GM06990 (cell line): Measurements from ENCODE around the gene EWSR1.

Source experiments
- DNase-seq: peaks from one replicate; pipeline ENCODE4 v3.0.0-alpha.2; 2011; ENCODE audit not compliant: insufficient read length; ENCODE audit errors: extremely low read depth
- H3K27me3 ChIP-seq: replicated peaks from 2 replicates; pipeline ENCODE4 v1.6.0; 2011; ENCODE audit warnings: low read length; ENCODE audit not compliant: control insufficient read depth, insufficient read depth
- H3K36me3 ChIP-seq: 2 replicates; pipeline ENCODE4 v1.5.1; 2011; ENCODE audit warnings: low read length; ENCODE audit not compliant: control insufficient read depth, insufficient read depth
- H3K4me3 ChIP-seq: replicated peaks from 2 replicates; pipeline ENCODE4 v1.5.1; 2011; ENCODE audit warnings: low read depth, mild to moderate bottlenecking, control low read depth, low read length
- TF ChIP-seq, protein P1 (sequence below): IDR thresholded peaks from 2 replicates; pipeline ENCODE4 v1.5.1; 2011; ENCODE audit warnings: low read length, control low read depth, mild to moderate bottlenecking, inconsistent platforms; ENCODE audit not compliant: insufficient read depth, poor library complexity, severe bottlenecking

EWSR1 gene

DNA sequence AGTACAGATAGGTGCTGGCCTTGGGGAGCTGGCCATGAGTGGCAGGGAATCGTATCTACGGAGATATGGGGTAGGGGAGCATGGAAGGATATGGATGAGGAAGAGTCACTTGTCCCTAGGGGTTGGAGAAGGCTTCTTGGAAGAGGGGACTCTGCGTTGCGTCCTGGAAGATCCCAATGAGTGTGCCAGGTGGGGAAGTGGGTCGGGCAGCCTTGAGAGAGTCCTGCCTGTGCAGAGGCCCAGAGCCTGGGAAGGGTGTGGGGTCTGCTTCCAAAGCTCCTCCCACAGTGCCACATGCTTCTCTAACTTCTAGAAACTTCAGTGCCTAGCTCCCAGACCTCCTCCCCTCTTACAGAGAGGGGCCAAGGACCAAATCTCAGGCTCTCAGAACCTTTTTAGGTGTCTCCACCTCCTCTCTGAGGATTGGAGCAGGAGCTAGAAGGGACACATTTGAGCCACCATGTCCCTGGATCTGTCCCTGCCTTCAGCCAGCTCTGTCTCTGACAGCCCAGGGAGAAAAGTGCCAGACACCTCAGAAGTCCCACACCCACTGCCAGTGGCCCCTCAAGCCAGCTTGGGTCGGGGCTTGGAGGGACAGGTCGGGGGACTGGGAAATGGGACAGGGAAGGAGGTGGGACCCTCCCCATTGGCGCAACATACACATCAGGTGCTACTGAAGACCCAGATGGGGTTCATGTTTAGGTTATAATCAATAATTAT is 11.3 kb upstream of the EWSR1 start:
- H3K36me3 ChIP-seq, result no peaks in the 10 kb centered on the region; the same call in 1 of the 2 replicates
- DNase-seq, result no peak
- no peaks in the 10 kb centered on the region for H3K27me3 ChIP-seq
- TF ChIP-seq, protein P1, sequence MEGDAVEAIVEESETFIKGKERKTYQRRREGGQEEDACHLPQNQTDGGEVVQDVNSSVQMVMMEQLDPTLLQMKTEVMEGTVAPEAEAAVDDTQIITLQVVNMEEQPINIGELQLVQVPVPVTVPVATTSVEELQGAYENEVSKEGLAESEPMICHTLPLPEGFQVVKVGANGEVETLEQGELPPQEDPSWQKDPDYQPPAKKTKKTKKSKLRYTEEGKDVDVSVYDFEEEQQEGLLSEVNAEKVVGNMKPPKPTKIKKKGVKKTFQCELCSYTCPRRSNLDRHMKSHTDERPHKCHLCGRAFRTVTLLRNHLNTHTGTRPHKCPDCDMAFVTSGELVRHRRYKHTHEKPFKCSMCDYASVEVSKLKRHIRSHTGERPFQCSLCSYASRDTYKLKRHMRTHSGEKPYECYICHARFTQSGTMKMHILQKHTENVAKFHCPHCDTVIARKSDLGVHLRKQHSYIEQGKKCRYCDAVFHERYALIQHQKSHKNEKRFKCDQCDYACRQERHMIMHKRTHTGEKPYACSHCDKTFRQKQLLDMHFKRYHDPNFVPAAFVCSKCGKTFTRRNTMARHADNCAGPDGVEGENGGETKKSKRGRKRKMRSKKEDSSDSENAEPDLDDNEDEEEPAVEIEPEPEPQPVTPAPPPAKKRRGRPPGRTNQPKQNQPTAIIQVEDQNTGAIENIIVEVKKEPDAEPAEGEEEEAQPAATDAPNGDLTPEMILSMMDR, result no peak
- H3K4me3 ChIP-seq, result no peak overlapping the region

DNA sequence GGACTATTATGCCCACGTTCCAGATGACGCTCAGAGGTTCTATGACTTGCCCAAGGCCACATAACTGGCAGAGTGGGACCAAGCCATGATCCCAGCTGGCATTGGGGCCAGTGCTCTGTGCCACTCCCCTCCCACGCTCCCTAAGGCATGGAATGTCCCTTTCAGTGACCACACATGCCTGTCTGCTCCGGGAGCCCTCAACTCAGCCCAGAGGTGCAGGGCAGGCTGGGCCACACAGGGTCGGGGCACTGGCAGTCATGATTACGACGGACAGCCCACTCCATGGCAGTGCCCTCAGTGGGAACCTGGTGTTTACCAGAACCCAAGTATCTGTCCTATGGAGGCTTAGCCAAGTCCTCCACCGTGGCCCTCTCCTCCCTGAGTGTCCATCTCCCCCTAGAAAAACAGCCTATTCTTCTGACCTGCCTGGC is 10.3 kb upstream of the EWSR1 start:
- DNase-seq, result no peak
- Histone ChIP-seq H3K27me3 (no peaks in the 10 kb centered on the region), H3K4me3 (no peak overlapping the region), H3K36me3 (no peaks in the 10 kb centered on the region; the same call in 1 of the 2 replicates)
- TF ChIP-seq, protein P1, result no peak

DNA sequence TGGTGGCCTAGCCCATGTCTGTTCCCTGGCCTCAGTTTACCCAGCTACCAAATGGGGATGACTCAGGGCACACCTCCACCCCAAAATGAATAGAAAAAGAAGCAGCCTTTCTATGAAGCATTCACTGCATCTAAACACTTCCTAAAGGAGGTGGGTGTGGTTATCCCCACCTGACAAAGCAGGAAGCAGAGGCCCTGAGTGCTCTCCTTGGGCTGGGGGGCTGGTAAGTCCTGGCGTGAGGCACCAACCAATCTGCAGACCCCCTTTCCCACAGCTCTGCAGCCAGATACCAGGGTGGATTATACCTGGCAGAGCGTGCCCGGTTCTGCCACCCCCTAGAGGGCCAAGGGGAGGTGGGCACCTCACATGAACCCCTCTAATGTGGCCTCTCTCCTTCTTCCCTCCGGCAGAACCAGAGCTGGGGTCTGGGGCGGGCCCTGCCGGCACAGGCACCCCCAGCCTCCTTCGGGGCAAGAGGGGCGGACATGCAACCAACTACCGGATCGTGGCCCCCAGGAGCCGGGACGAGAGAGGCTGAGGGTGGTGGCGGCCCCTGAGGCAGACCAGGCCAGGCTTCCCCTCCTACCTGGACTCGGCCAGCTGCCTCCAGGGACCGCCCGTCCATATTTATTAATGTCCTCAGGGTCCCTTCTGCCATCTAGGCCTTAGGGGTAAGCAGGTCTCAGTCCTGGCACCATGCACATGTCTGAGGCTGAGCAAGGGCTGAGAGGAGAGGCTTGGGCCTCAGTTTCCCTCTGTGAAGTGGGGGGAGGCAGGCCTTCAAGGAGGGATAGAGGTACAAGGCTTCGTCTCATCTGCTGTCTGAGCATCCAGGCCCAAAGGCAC is 9.4 kb upstream of the EWSR1 start:
- no peak overlapping the region for H3K4me3 ChIP-seq

DNA sequence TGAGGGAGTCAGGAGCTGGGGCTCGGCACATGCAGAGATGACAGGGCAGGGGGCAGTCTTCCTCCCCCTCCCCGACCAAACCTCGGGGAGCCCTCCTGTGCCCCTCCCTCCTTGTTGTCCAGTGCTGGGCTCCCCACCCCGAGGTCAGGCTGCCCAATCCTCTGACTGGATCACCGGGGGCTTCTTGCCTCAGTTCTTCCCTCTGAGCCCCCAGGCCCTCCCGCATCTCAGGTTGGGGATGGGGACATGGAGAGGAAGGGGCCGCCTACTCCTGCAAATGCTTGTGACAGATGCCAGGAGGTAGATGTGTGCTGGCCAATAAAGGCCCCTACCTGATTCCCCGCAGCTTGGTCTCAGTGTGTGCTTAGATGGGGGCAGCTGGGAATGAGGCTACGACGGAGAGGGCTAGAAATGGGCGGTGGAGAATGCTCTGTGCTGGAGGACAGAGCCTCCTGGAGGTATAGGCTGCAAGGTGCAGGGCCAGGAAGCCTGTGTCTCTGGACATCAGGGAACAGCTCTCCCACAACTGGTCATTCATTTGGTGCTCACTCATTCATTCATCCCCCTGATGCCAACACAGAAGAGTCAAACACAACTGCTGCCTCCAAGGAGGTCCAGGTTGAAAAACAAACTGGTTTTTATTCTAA is 8.7 kb upstream of the EWSR1 start:
- H3K4me3 ChIP-seq, result no peak overlapping the region
- peaks cover 6% of the 10 kb centered on the region for H3K36me3 ChIP-seq
- no peak for DNase-seq
- no peaks in the 10 kb centered on the region for H3K27me3 ChIP-seq
- TF ChIP-seq, protein P1, result no peak

More for the DNA sequence above, 9.4 kb upstream of the EWSR1 start:
- DNase-seq, result no peak
- no peaks in the 10 kb centered on the region for H3K27me3 ChIP-seq
- TF ChIP-seq, protein P1, result no peak
- no peaks in the 10 kb centered on the region; the same call in 1 of the 2 replicates for H3K36me3 ChIP-seq

DNA sequence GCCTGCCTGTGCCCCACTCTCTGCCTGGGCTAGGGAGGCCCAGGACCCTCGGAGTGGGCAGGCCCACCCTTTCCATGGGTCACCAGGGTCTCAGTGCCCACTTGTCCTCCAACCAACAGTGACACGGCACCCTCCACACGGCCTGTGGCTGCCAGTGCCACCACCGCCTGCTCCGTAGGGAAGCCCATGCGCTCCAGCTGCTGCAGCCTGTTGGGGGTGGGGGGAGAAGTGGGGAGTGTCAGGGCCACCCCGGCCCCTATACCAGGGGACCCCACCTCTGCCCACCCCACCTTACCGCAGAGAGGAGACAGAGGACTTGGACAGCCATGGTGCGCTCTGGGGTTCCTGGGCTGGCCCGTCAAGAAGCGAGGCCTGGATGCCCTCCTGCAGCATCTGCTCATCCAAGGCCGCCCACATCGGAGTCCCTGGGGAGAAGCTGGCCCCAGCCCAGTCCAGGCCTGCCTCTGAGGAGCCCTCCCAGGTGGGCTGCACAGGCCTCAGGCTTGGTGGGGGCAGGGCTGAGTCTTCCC is 8.0 kb upstream of the EWSR1 start:
- DNase-seq, result no peak
- Histone ChIP-seq H3K4me3 (no peak overlapping the region), H3K36me3 (peaks cover 9% of the 10 kb centered on the region), H3K27me3 (no peaks in the 10 kb centered on the region)
- TF ChIP-seq, protein P1, result no peak
